Loucy (cell line): ENCODE measurements around the gene DCUN1D3.

ENCODE experiments used
- H2AFZ ChIP-seq: fragments of 200-600 bp; sonication (generic); 2 replicates; pipeline ENCODE4 v1.6.0; 2016; ENCODE audit warnings: antibody characterized with exemption, mild to moderate bottlenecking, low read length, moderate library complexity
- H3F3A ChIP-seq: fragments of 200-600 bp; 2 replicates; pipeline ENCODE4 v1.6.0; 2016; ENCODE audit warnings: antibody characterized with exemption, low read depth, mild to moderate bottlenecking
- H3K27me3 ChIP-seq: fragments of 200-600 bp; sonication (generic); 2 replicates; pipeline ENCODE4 v1.6.1; 2014; ENCODE audit warnings: low read length, mild to moderate bottlenecking; ENCODE audit not compliant: insufficient read depth, poor library complexity, severe bottlenecking
- H3K36me3 ChIP-seq: fragments of 200-600 bp; sonication (generic); 2 replicates; pipeline ENCODE4 v1.6.1; 2016; ENCODE audit warnings: low read length; ENCODE audit not compliant: insufficient read depth
- H3K4me1 ChIP-seq: fragments of 200-600 bp; sonication (generic); 2 replicates; pipeline ENCODE4 v1.5.1; 2014; ENCODE audit warnings: low read length, mild to moderate bottlenecking; ENCODE audit not compliant: insufficient read depth, poor library complexity, severe bottlenecking
- H3K4me2 ChIP-seq: fragments of 200-600 bp; sonication (generic); 2 replicates; pipeline ENCODE4 v1.6.0; 2014; ENCODE audit warnings: antibody characterized with exemption, low read length, low read depth, mild to moderate bottlenecking; ENCODE audit not compliant: poor library complexity, severe bottlenecking
- H3K4me3 ChIP-seq: fragments of 200-600 bp; sonication (generic); 2 replicates; pipeline ENCODE4 v1.5.1; 2014; ENCODE audit warnings: low read length, mild to moderate bottlenecking, mixed read lengths; ENCODE audit not compliant: poor library complexity, severe bottlenecking
- H3K79me2 ChIP-seq: fragments of 200-600 bp; sonication (generic); 2 replicates; pipeline ENCODE4 v1.6.1; 2014; ENCODE audit warnings: low read length; ENCODE audit not compliant: insufficient read depth
- H3K9ac ChIP-seq: fragments of 200-600 bp; sonication (generic); 2 replicates; pipeline ENCODE4 v1.6.0; 2014; ENCODE audit warnings: mild to moderate bottlenecking, low read depth, low read length, moderate library complexity; ENCODE audit not compliant: poor library complexity, severe bottlenecking
- H3K9me2 ChIP-seq: fragments of 200-600 bp; sonication (generic); replicated peaks from 2 replicates; pipeline ENCODE4 v1.6.1; 2016; ENCODE audit warnings: low read depth, low read length, mixed read lengths
- H3K9me3 ChIP-seq: fragments of 200-600 bp; sonication (generic); 2 replicates; pipeline ENCODE4 v1.6.1; 2014; ENCODE audit warnings: mild to moderate bottlenecking, antibody characterized with exemption, low read length, low read depth; ENCODE audit not compliant: insufficient read depth
- H4K20me1 ChIP-seq: fragments of 200-600 bp; sonication (generic); 2 replicates; pipeline ENCODE4 v1.6.0; 2014; ENCODE audit warnings: antibody characterized with exemption, low read length, mild to moderate bottlenecking; ENCODE audit not compliant: insufficient read depth, poor library complexity, severe bottlenecking
- CTCF ChIP-seq: fragments of 200-600 bp; sonication (generic); conservative IDR thresholded peaks from 2 replicates; pipeline ENCODE4 v1.5.1; 2014; ENCODE audit warnings: mild to moderate bottlenecking, antibody characterized with exemption, low read length
- EZH2phosphoT487 ChIP-seq: fragments of 200-600 bp; IDR thresholded peaks from 2 replicates; pipeline ENCODE4 v1.6.1; 2018; ENCODE audit warnings: antibody characterized with exemption, mild to moderate bottlenecking, moderate library complexity, borderline replicate concordance

DCUN1D3 gene

GRCh38 chr16:20857281-20857680 lies 42.9 kb downstream of the DCUN1D3 start:
- H3F3A ChIP-seq, result no peaks in the 10 kb centered on the region
- no peaks in the 10 kb centered on the region for H3K9me2 ChIP-seq
- no peaks in the 10 kb centered on the region for H4K20me1 ChIP-seq
- H3K9me3 ChIP-seq, result no peaks in the 10 kb centered on the region
- H3K4me2 ChIP-seq, result no peak overlapping the region
- no peaks in the 10 kb centered on the region for H3K79me2 ChIP-seq
- TF ChIP-seq EZH2phosphoT487 (no peak), CTCF (no peak)
- no peak overlapping the region for H3K4me3 ChIP-seq
- H3K27me3 ChIP-seq, result no peaks in the 10 kb centered on the region
- H2AFZ ChIP-seq, result no peak overlapping the region
- H3K4me1 ChIP-seq, result no peaks in the 10 kb centered on the region
- H3K9ac ChIP-seq, result no peak overlapping the region
- peaks cover 45% of the 10 kb centered on the region; the same call in 1 of the 2 replicates for H3K36me3 ChIP-seq

DNA sequence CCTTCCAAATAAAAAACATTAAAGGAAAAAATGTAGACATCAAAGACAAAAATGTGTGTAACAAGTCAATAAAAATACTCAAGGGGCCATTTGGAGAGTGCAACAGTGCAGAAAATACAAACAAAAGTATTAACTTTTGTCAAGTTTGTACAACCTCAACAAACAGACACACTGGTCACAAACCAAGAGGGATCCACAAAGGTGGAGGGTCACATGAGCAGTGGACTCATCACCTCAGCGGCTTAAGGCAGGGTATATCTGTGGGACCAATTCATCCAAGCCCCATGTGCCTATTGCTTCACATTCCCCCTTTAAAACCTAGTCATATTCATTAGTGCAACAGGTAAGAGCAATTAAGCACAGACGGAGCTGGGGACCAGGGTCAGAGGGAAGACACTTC lies 45.2 kb downstream of the DCUN1D3 start:
- H3K4me1 ChIP-seq, result peaks cover 3% of the 10 kb centered on the region
- H3K9me3 ChIP-seq, result no peaks in the 10 kb centered on the region
- no peaks in the 10 kb centered on the region for H3F3A ChIP-seq
- H2AFZ ChIP-seq, result no peak overlapping the region
- H3K9ac ChIP-seq, result no peak overlapping the region
- H3K27me3 ChIP-seq, result no peaks in the 10 kb centered on the region
- H3K36me3 ChIP-seq, result peaks cover 31% of the 10 kb centered on the region; the same call in 1 of the 2 replicates
- H3K4me3 ChIP-seq, result no peak overlapping the region
- no peaks in the 10 kb centered on the region for H3K79me2 ChIP-seq
- TF ChIP-seq CTCF (no peak), EZH2phosphoT487 (no peak)
- no peak overlapping the region for H3K4me2 ChIP-seq
- no peaks in the 10 kb centered on the region for H4K20me1 ChIP-seq
- no peaks in the 10 kb centered on the region for H3K9me2 ChIP-seq

DNA sequence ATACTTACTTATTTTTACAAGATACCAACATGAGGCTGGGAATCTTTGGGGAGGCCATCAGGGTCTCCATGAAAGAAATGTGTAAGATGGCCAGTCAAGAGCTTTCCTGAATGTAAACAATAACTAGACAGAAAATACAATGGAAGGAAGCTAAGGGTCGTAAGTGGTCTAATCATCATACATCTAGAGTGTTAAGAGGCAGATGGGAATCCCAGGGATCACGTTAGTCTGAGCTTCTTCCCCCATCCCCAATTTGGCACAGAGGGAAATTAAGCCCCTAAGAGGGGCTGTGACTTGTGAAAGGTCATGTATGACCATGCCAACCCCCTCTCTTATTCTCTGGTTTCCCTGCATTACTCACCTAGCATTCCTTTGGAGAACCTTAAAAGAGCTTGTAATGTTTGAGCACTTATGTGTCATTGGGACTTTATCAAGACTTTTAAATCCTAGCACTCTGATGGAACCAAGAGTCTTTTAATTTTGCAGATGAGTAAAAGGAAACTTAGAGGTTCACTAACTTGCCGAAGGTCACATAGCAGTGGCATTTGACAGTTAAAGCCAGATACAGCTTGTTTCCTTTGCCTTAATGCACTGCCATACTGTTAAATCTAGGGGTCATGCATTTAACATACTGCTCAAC lies 46.1 kb downstream of the DCUN1D3 start:
- no peak for TF ChIP-seq EZH2phosphoT487
- no peak for TF ChIP-seq CTCF
- Histone ChIP-seq H3K36me3 (peaks cover 22% of the 10 kb centered on the region; the same call in 1 of the 2 replicates), H3K9me3 (no peaks in the 10 kb centered on the region), H4K20me1 (no peaks in the 10 kb centered on the region), H2AFZ (no peak overlapping the region), H3K79me2 (no peaks in the 10 kb centered on the region), H3F3A (no peaks in the 10 kb centered on the region), H3K27me3 (no peaks in the 10 kb centered on the region), H3K4me1 (peaks cover 4% of the 10 kb centered on the region), H3K9ac (no peak overlapping the region), H3K4me2 (no peak overlapping the region), H3K9me2 (no peaks in the 10 kb centered on the region), H3K4me3 (no peak overlapping the region)
